AG04450 (cell line): ENCODE results near the gene ARSB. TPM values are rescaled to one million over a fixed set of nuclear protein-coding genes. Genes with fewer than 3 reads are reported as not detected.

Experiments used
- CTCF ChIA-PET: fragments of 300-600, 350-600 bp; formaldehyde crosslinking; extraction: SDS; loops from one replicate; lab custom pipeline; 2022; ENCODE audit warnings: antibody characterized with exemption, inconsistent platforms; lab: Charles Lee
- POLR2A ChIA-PET: fragments of 350-600 bp; formaldehyde crosslinking; extraction: SDS; loops from one replicate; lab custom pipeline; 2021; ENCODE audit warnings: antibody characterized with exemption, inconsistent platforms; lab: Yijun Ruan, JAX
- DNase-seq: peaks from one replicate; pipeline ENCODE4 v3.0.0-alpha.2; 2011; ENCODE audit warnings: low read depth, low spot score
- H3K27ac ChIP-seq: one replicate; pipeline ENCODE4 v1.5.1; 2012; ENCODE audit warnings: low read depth, low read length, control low read depth
- H3K27me3 ChIP-seq: one replicate; pipeline ENCODE4 v1.6.0; 2012; ENCODE audit warnings: low read length; ENCODE audit not compliant: control insufficient read depth, insufficient read depth
- H3K4me3 ChIP-seq: 2 replicates; pipeline ENCODE4 v1.5.1; 2011; ENCODE audit warnings: mild to moderate bottlenecking, low read depth, low read length, control low read depth
- H3K9me3 ChIP-seq: 2 replicates; pipeline ENCODE4 v1.5.1; 2012; ENCODE audit warnings: low read length; ENCODE audit not compliant: control insufficient read depth, insufficient read depth
- polyA plus RNA-seq: library from polyadenylated mRNA; depleted of rRNA; stranded (reverse); fragments of >200 nt; gene quantifications from 2 replicates; pipeline ENCODE4 v1.2.3, GENCODE V29; 2011
- TF ChIP-seq, protein P1 (sequence below): IDR thresholded peaks from 2 replicates; pipeline ENCODE4 v1.5.1; 2011; ENCODE audit warnings: low read depth, low read length, control low read depth, inconsistent platforms

ARSB gene
- polyA plus RNA-seq, 1 experiment, result 21.0 TPM

DNA sequence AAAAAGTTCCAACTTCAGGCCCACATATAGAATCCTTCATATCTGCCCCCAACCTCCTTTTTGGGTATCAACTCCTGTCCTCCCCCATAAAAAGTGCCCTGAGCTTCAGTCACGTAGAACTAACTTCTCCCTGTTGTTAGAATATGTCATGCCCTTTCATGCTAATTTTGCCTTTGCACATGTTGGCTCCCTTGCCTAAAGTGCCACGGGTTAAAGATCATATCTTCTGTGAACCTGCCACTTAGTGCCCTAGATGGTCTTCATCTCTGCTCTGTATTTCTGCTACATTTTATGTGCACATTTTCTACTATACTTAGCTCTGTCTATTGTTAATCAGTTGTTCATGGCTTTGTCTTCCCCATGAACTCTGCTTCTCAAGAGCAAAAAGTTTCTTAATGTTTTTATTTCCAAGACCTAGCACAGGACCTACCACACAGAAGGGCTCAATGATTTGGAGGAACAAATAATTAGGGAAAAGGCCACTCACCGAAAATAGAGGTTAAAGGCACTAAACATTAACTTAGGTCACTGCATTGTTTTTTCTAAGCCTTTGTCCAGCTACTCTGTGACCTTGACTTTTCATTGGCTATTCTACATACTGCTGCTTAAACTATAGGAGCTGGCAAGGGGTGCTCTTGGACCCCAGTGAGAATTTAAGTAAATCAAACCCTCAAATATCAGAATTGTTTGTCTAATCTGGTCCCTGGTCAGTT lies 94.3 kb downstream of the ARSB start:
- ChIA-PET CTCF (interaction anchor here (0.7 to 1.6 kb wide), 2 partner anchors 9 to 369 kb away, joined by 4 to 11 read pairs; no protein-coding TSS in a partner anchor), POLR2A (interaction anchor here (0.6 kb wide), 1 partner anchor 17 kb away, joined by 5 read pairs; no protein-coding TSS in a partner anchor)
- DNase-seq, result no peak

GRCh38 chr5:78889369-78890140 lies 95.6 kb downstream of the ARSB start:
- no peaks in the 10 kb centered on the region for H3K27me3 ChIP-seq
- CTCF ChIA-PET, result interaction anchor here (1.6 kb wide), 1 partner anchor 10 kb away, joined by 9 read pairs; no protein-coding TSS in a partner anchor
- no peak for DNase-seq
- no peak overlapping the region for H3K4me3 ChIP-seq
- POLR2A ChIA-PET, result no interaction called here
- H3K27ac ChIP-seq, result peak overlapping the region; percentile 65
- TF ChIP-seq, protein P1, sequence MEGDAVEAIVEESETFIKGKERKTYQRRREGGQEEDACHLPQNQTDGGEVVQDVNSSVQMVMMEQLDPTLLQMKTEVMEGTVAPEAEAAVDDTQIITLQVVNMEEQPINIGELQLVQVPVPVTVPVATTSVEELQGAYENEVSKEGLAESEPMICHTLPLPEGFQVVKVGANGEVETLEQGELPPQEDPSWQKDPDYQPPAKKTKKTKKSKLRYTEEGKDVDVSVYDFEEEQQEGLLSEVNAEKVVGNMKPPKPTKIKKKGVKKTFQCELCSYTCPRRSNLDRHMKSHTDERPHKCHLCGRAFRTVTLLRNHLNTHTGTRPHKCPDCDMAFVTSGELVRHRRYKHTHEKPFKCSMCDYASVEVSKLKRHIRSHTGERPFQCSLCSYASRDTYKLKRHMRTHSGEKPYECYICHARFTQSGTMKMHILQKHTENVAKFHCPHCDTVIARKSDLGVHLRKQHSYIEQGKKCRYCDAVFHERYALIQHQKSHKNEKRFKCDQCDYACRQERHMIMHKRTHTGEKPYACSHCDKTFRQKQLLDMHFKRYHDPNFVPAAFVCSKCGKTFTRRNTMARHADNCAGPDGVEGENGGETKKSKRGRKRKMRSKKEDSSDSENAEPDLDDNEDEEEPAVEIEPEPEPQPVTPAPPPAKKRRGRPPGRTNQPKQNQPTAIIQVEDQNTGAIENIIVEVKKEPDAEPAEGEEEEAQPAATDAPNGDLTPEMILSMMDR, result no peak
- no peaks in the 10 kb centered on the region for H3K9me3 ChIP-seq

More for the DNA sequence above, 94.3 kb downstream of the ARSB start:
- no peak overlapping the region for H3K4me3 ChIP-seq
- H3K27me3 ChIP-seq, result no peaks in the 10 kb centered on the region
- TF ChIP-seq, protein P1, result no peak
- H3K27ac ChIP-seq, result no peak overlapping the region
- H3K9me3 ChIP-seq, result no peaks in the 10 kb centered on the region

DNA sequence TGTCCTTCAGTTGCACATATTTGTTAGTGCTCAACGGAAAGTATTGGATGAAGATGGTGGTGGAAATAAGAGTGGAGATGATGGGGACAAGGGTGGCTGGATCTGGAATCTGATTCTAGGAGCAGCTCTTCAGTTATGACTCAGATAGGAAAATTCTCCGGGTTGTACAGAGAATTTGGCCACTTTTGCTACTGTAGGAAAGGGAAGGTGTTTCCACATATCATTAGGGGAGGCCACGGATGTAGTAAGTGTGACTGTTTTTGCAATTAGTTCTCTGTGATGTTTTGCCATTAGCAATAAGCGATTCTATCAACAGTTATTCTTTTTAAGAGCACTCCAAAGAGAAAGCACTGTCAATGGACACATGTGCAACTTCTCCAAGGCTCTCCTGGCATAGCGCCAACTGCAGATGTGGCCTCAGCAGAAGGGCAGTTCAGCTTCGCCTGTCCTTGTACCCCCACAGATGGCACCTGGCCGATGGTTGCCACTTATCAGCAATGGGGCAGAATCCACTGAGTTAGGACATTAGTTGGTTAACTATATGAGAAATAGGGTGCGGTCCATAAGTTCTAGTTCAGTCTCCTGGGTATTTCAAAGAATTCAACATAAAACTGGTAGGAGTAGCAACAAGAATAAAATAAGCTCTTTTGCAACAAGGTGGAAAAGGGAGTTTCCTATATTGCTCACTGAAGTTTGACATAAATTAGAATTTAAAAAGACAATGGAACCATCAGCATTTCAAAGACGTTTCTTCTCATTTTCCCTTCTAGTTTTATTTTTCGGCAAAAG lies 96.3 kb downstream of the ARSB start:
- no peak overlapping the region for H3K27ac ChIP-seq
- CTCF ChIA-PET, result interaction anchor here (1.1 to 1.6 kb wide), 2 partner anchors 11 to 245 kb away, joined by 3 to 9 read pairs; no protein-coding TSS in a partner anchor
- no peaks in the 10 kb centered on the region for H3K27me3 ChIP-seq
- DNase-seq, result no peak
- H3K9me3 ChIP-seq, result no peaks in the 10 kb centered on the region
- POLR2A ChIA-PET, result no interaction called here
- TF ChIP-seq, protein P1, result no peak
- no peak overlapping the region for H3K4me3 ChIP-seq

GRCh38 chr5:78887384-78888118 lies 97.6 kb downstream of the ARSB start:
- TF ChIP-seq, protein P1, result no peak
- Histone ChIP-seq H3K9me3 (no peaks in the 10 kb centered on the region), H3K27me3 (no peaks in the 10 kb centered on the region), H3K27ac (no peak overlapping the region), H3K4me3 (no peak overlapping the region)
- ChIA-PET POLR2A (no interaction called here), CTCF (interaction anchor here (0.7 to 2.8 kb wide), 8 partner anchors 10 to 78 kb away, joined by 3 to 14 read pairs (median 7); no protein-coding TSS in a partner anchor)
- DNase-seq, result no peak
